ENCODE data around the gene PARD6G. TPM values are rescaled to one million over a fixed set of nuclear protein-coding genes. Genes with fewer than 3 reads are reported as not detected.
"Not testable (repeated sequence)": the region's sequence is repeated elsewhere in the genome, so short reads cannot be mapped to it uniquely, and the experiment has no call there.

The PARD6G gene
- total RNA-seq, 1 experiment from 2014 or later: 6.1 TPM

GRCh38 chr18:80171054-80171872, 76.1 kb downstream of the PARD6G start:
- peak; percentile 47 to 63 for DNase-seq (ENCODE audit: low read depth in 1 of 2, low spot score in 2 of 2)
- Histone ChIP-seq H3K4me3 (no peak overlapping the region), H3K9me3 (replicated peaks) (no peaks in the 10 kb centered on the region), H3K27me3 (replicated peaks) (no peaks in the 10 kb centered on the region), H3K36me3 (no peaks in the 10 kb centered on the region), H3K27ac (no peak overlapping the region), H3K4me1 (replicated peaks) (peaks cover 10% of the 10 kb centered on the region)

- Histone ChIP-seq H3K4me3 (no peak overlapping the region), H3K27me3 (replicated peaks) (no peaks in the 10 kb centered on the region), H3K4me1 (replicated peaks) (peaks cover 10% of the 10 kb centered on the region), H3K36me3 (no peaks in the 10 kb centered on the region), H3K9me3 (replicated peaks) (0 out of 2 replicates have a peak, but pooled peaks cover 4% of the 10 kb centered on the region), H3K27ac (no peak overlapping the region)
- no peak for DNase-seq (ENCODE audit: low read depth in 1 of 2, low spot score in 2 of 2)
Observed at GRCh38 chr18:80170395-80171053, 76.8 kb downstream of the PARD6G start.

- Histone ChIP-seq H3K4me3 (no peak overlapping the region), H3K4me1 (replicated peaks) (peaks cover 10% of the 10 kb centered on the region), H3K9me3 (replicated peaks) (peaks cover 5% of the 10 kb centered on the region; the same call in 1 of the 2 replicates), H3K27ac (no peak overlapping the region), H3K27me3 (replicated peaks) (no peaks in the 10 kb centered on the region), H3K36me3 (no peaks in the 10 kb centered on the region)
- DNase-seq (ENCODE audit: low read depth in 1 of 2, low spot score in 2 of 2): no peak
Observed at GRCh38 chr18:80169607-80170006, 77.7 kb downstream of the PARD6G start.

GRCh38 chr18:80168982-80169381, 78.3 kb downstream of the PARD6G start:
- H3K27ac ChIP-seq: no peak overlapping the region
- no peaks in the 10 kb centered on the region for H3K27me3 ChIP-seq (replicated peaks)
- H3K9me3 ChIP-seq (replicated peaks): peaks cover 11% of the 10 kb centered on the region
- H3K4me1 ChIP-seq (replicated peaks): peaks cover 10% of the 10 kb centered on the region
- H3K4me3 ChIP-seq: no peak overlapping the region
- no peaks in the 10 kb centered on the region for H3K36me3 ChIP-seq
- no peak for DNase-seq (ENCODE audit: low read depth in 1 of 2, low spot score in 2 of 2)

- Histone ChIP-seq H3K4me3 (no peak overlapping the region), H3K9me3 (replicated peaks) (peaks cover 11% of the 10 kb centered on the region), H3K27ac (no peak overlapping the region), H3K4me1 (replicated peaks) (peaks cover 10% of the 10 kb centered on the region), H3K27me3 (replicated peaks) (no peaks in the 10 kb centered on the region), H3K36me3 (no peaks in the 10 kb centered on the region)
- peak in 1 of 2 experiments; percentile 33 for DNase-seq (ENCODE audit: low read depth in 1 of 2, low spot score in 2 of 2)
Observed at GRCh38 chr18:80168346-80168745, 79.0 kb downstream of the PARD6G start.

DNA sequence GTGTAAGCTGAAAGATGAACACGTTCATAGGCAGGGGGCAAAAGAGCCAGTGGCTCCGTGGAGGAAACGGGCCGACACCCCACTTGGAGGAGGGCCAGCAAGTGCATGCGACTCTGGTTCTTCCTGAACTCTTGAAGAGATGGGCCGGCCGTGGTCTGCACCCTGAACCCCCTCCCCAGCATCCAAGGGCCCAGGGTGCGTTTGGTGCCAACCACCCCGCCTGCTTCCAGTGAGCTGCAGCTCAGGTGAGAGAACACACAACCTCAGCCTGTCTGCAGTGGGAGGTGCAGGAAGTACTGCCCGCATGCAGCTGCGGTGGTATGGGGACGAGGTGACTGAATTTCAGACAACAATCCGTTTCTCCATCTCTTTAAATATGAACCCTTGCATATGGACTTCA, 79.4 kb downstream of the PARD6G start:
- no peak overlapping the region for H3K27ac ChIP-seq
- no peak for DNase-seq (ENCODE audit: low read depth in 1 of 2, low spot score in 2 of 2)
- no peaks in the 10 kb centered on the region for H3K27me3 ChIP-seq (replicated peaks)
- no peak overlapping the region for H3K4me3 ChIP-seq
- no peaks in the 10 kb centered on the region for H3K36me3 ChIP-seq
- peaks cover 10% of the 10 kb centered on the region for H3K4me1 ChIP-seq (replicated peaks)
- H3K9me3 ChIP-seq (replicated peaks): peaks cover 11% of the 10 kb centered on the region

DNA sequence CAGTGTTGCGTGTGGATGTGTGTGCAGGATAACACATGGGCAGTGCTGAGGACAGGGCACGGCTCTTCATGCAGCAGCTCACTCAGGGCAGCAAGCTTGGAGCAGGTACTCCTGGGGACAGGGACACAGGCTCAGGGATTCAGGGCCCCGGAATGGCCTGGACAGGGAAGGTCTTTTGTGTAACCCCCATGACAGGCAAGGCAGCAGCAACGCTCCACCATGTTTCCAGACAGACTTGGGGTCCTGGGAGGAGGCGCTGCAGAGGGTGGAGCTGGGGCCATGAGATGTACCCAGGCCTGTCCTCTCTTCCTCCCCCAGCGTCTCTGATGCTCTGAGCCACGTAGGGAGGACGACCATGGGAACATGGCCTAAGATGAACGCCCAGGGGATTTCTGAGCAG, 80.0 kb downstream of the PARD6G start:
- no peaks in the 10 kb centered on the region for H3K27me3 ChIP-seq (replicated peaks)
- no peak for DNase-seq (ENCODE audit: low read depth in 1 of 2, low spot score in 2 of 2)
- H3K27ac ChIP-seq: no peak overlapping the region
- H3K9me3 ChIP-seq (replicated peaks): peaks cover 11% of the 10 kb centered on the region
- peaks cover 10% of the 10 kb centered on the region for H3K4me1 ChIP-seq (replicated peaks)
- no peak overlapping the region for H3K4me3 ChIP-seq
- no peaks in the 10 kb centered on the region for H3K36me3 ChIP-seq

GRCh38 chr18:80166725-80167124, 80.6 kb downstream of the PARD6G start:
- Histone ChIP-seq H3K27me3 (replicated peaks) (no peaks in the 10 kb centered on the region), H3K4me1 (replicated peaks) (peaks cover 10% of the 10 kb centered on the region), H3K36me3 (no peaks in the 10 kb centered on the region), H3K9me3 (replicated peaks) (peaks cover 11% of the 10 kb centered on the region), H3K27ac (no peak overlapping the region), H3K4me3 (no peak overlapping the region)
- DNase-seq (ENCODE audit: low read depth in 1 of 2, low spot score in 2 of 2): no peak

- H3K36me3 ChIP-seq: no peaks in the 10 kb centered on the region
- H3K9me3 ChIP-seq (replicated peaks): peaks cover 11% of the 10 kb centered on the region
- peaks cover 5% of the 10 kb centered on the region for H3K4me1 ChIP-seq (replicated peaks)
- H3K4me3 ChIP-seq: no peak overlapping the region
- no peak for DNase-seq (ENCODE audit: low read depth in 1 of 2, low spot score in 2 of 2)
- H3K27me3 ChIP-seq (replicated peaks): no peaks in the 10 kb centered on the region
- H3K27ac ChIP-seq: no peak overlapping the region
Observed at GRCh38 chr18:80166240-80166639, 81.1 kb downstream of the PARD6G start.

DNA sequence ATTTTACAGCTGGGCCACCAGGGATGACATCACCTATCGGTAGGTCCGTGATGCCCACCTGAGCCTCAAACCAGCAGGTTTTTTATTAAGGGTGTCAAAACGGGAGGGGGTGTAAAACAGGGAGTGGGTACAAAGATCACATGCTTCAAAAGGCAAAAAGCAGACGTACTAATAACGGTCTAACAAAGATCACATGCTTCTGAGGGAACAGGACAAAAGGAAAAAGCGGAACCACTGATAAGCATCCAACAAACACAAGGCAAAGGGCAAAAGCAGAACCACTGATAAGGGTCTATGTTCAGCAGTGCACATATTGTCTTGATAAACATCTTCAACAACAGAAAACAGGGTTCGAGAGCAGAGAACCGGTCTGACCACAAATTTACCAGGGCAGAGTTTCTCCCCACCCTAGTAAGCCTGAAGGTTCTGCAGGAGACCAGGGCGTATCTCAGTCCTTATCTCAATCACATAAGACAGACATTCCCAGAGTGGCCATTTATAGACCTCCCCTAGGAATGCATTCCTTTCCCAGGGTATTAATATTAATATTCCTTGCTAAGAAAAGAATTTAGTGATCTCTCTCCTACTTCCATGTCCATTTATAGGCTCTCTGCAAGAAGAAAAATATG, 82.5 kb downstream of the PARD6G start:
- not testable (repeated sequence) for DNase-seq (ENCODE audit: low read depth in 1 of 2, low spot score in 2 of 2); H3K27me3 ChIP-seq (replicated peaks); H3K4me1 ChIP-seq (replicated peaks); H3K36me3 ChIP-seq; H3K27ac ChIP-seq; H3K4me3 ChIP-seq
- H3K9me3 ChIP-seq (replicated peaks): peaks cover 11% of the 10 kb centered on the region

DNA sequence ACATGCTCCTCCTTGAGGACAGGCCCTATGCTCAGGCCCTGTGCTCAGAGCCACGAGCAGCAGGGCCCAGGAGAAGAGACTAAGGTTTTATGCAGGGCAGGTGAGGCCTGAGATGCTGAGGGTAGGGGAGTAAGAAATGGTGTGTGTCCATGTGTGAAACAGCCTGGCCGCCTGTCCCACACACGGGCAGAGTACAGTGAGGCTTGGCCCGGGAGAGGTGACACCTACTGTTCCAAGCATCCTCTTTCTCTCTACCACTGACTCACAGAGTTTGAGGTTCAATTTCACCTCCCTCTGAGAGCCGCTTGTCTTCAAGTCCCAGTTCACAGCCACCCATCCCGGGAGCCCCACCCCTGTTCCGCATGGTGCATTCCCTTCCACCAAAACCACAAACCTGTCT, 84.1 kb downstream of the PARD6G start:
- Histone ChIP-seq H3K4me1 (replicated peaks) (peaks cover 4% of the 10 kb centered on the region; the same call in 1 of the 2 replicates), H3K4me3 (no peak overlapping the region), H3K9me3 (replicated peaks) (peaks cover 11% of the 10 kb centered on the region), H3K36me3 (no peaks in the 10 kb centered on the region), H3K27me3 (replicated peaks) (no peaks in the 10 kb centered on the region), H3K27ac (no peak overlapping the region)
- DNase-seq (ENCODE audit: low read depth in 1 of 2, low spot score in 2 of 2): no peak

GRCh38 chr18:80161781-80162417, 85.4 kb downstream of the PARD6G start:
- Histone ChIP-seq H3K36me3 (no peaks in the 10 kb centered on the region), H3K27ac (no peak overlapping the region), H3K9me3 (replicated peaks) (peaks cover 11% of the 10 kb centered on the region), H3K27me3 (replicated peaks) (no peaks in the 10 kb centered on the region), H3K4me1 (replicated peaks) (no peaks in the 10 kb centered on the region), H3K4me3 (no peak overlapping the region)
- no peak for DNase-seq (ENCODE audit: low read depth in 1 of 2, low spot score in 2 of 2)

GRCh38 chr18:80159713-80160636, 87.3 kb downstream of the PARD6G start:
- Histone ChIP-seq H3K27me3 (replicated peaks) (no peaks in the 10 kb centered on the region), H3K9me3 (replicated peaks) (peaks cover 7% of the 10 kb centered on the region), H3K36me3 (no peaks in the 10 kb centered on the region), H3K4me3 (no peak overlapping the region), H3K27ac (no peak overlapping the region), H3K4me1 (replicated peaks) (no peaks in the 10 kb centered on the region)
- no peak for DNase-seq (ENCODE audit: low read depth in 1 of 2, low spot score in 2 of 2)
